ENCODE data around the gene BICDL1. TPM values are rescaled to one million over a fixed set of nuclear protein-coding genes. Genes with fewer than 3 reads are reported as not detected.

Gene BICDL1
- total RNA-seq, 1 donor from 2014 or later: 130 TPM

- Mint-ChIP-seq H3K27ac (peak overlapping the region; percentile 57), H3K9me3 (no peaks in the 10 kb centered on the region)
These were observed 74.0 kb downstream of the BICDL1 start for GRCh38 chr12:120062976-120063579.

GRCh38 chr12:120064054-120064940, 75.3 kb downstream of the BICDL1 start:
- no peaks in the 10 kb centered on the region for H3K9me3 Mint-ChIP-seq
- H3K27me3 Mint-ChIP-seq (ENCODE audit: low read depth): no peaks in the 10 kb centered on the region
- no peak overlapping the region for H3K4me3 Mint-ChIP-seq (ENCODE audit: low read depth)
- H3K36me3 Mint-ChIP-seq (ENCODE audit: low read depth): peaks cover 77% of the 10 kb centered on the region
- intact Hi-C loops (cut with micrococcal nuclease): no loop called here
- no peak for DNase-seq (ENCODE audit: low spot score)
- H3K4me1 Mint-ChIP-seq (ENCODE audit: low read depth): peaks cover 32% of the 10 kb centered on the region
- H3K27ac Mint-ChIP-seq: no peak overlapping the region

More at GRCh38 chr12:120062976-120063579, 74.0 kb downstream of the BICDL1 start:
- Mint-ChIP-seq H3K4me3 (ENCODE audit: low read depth) (no peak overlapping the region), H3K27me3 (ENCODE audit: low read depth) (no peaks in the 10 kb centered on the region), H3K4me1 (ENCODE audit: low read depth) (peaks cover 29% of the 10 kb centered on the region), H3K36me3 (ENCODE audit: low read depth) (peaks cover 69% of the 10 kb centered on the region)
- intact Hi-C loops (cut with micrococcal nuclease): no loop called here
- DNase-seq (ENCODE audit: low spot score): no peak

- H3K27me3 Mint-ChIP-seq (ENCODE audit: low read depth): no peaks in the 10 kb centered on the region
- H3K9me3 Mint-ChIP-seq: no peaks in the 10 kb centered on the region
- DNase-seq (ENCODE audit: low spot score): no peak
- no peak overlapping the region for H3K27ac Mint-ChIP-seq
- intact Hi-C loops (cut with micrococcal nuclease): no loop called here
- H3K4me3 Mint-ChIP-seq (ENCODE audit: low read depth): no peak overlapping the region
- peaks cover 76% of the 10 kb centered on the region for H3K36me3 Mint-ChIP-seq (ENCODE audit: low read depth)
- peaks cover 26% of the 10 kb centered on the region for H3K4me1 Mint-ChIP-seq (ENCODE audit: low read depth)
These were observed 76.4 kb downstream of the BICDL1 start for GRCh38 chr12:120065472-120065871.

- no peak for DNase-seq (ENCODE audit: low spot score)
- H3K9me3 Mint-ChIP-seq: no peaks in the 10 kb centered on the region
- no peak overlapping the region for H3K4me3 Mint-ChIP-seq (ENCODE audit: low read depth)
- intact Hi-C loops (cut with micrococcal nuclease): no loop called here
- H3K27me3 Mint-ChIP-seq (ENCODE audit: low read depth): no peaks in the 10 kb centered on the region
- H3K4me1 Mint-ChIP-seq (ENCODE audit: low read depth): peaks cover 21% of the 10 kb centered on the region
- no peak overlapping the region for H3K27ac Mint-ChIP-seq
- H3K36me3 Mint-ChIP-seq (ENCODE audit: low read depth): peaks cover 70% of the 10 kb centered on the region
These were observed 77.3 kb downstream of the BICDL1 start for GRCh38 chr12:120066341-120066740.

- peaks cover 16% of the 10 kb centered on the region for H3K4me1 Mint-ChIP-seq (ENCODE audit: low read depth)
- H3K9me3 Mint-ChIP-seq: no peaks in the 10 kb centered on the region
- no peak overlapping the region for H3K4me3 Mint-ChIP-seq (ENCODE audit: low read depth)
- H3K27me3 Mint-ChIP-seq (ENCODE audit: low read depth): no peaks in the 10 kb centered on the region
- H3K27ac Mint-ChIP-seq: no peak overlapping the region
- H3K36me3 Mint-ChIP-seq (ENCODE audit: low read depth): peaks cover 70% of the 10 kb centered on the region
- DNase-seq (ENCODE audit: low spot score): no peak
- intact Hi-C loops (cut with micrococcal nuclease): no loop called here
These were observed 78.2 kb downstream of the BICDL1 start for GRCh38 chr12:120067084-120067869.

- H3K36me3 Mint-ChIP-seq (ENCODE audit: low read depth): peaks cover 70% of the 10 kb centered on the region
- peaks cover 12% of the 10 kb centered on the region for H3K4me1 Mint-ChIP-seq (ENCODE audit: low read depth)
- no peaks in the 10 kb centered on the region for H3K27me3 Mint-ChIP-seq (ENCODE audit: low read depth)
- no peaks in the 10 kb centered on the region for H3K9me3 Mint-ChIP-seq
- no peak for DNase-seq (ENCODE audit: low spot score)
- peak overlapping the region; percentile 11 for H3K27ac Mint-ChIP-seq
- no peak overlapping the region for H3K4me3 Mint-ChIP-seq (ENCODE audit: low read depth)
- intact Hi-C loops (cut with micrococcal nuclease): no loop called here
These were observed 78.9 kb downstream of the BICDL1 start for GRCh38 chr12:120067901-120068300.

GRCh38 chr12:120069278-120069677, 80.2 kb downstream of the BICDL1 start:
- Mint-ChIP-seq H3K36me3 (ENCODE audit: low read depth) (peaks cover 76% of the 10 kb centered on the region), H3K27ac (no peak overlapping the region), H3K9me3 (no peaks in the 10 kb centered on the region), H3K27me3 (ENCODE audit: low read depth) (no peaks in the 10 kb centered on the region), H3K4me1 (ENCODE audit: low read depth) (peaks cover 13% of the 10 kb centered on the region), H3K4me3 (ENCODE audit: low read depth) (no peak overlapping the region)
- intact Hi-C loops (cut with micrococcal nuclease): no loop called here
- no peak for DNase-seq (ENCODE audit: low spot score)

- H3K27ac Mint-ChIP-seq: no peak overlapping the region
- peaks cover 20% of the 10 kb centered on the region for H3K4me1 Mint-ChIP-seq (ENCODE audit: low read depth)
- intact Hi-C loops (cut with micrococcal nuclease): no loop called here
- H3K27me3 Mint-ChIP-seq (ENCODE audit: low read depth): no peaks in the 10 kb centered on the region
- no peak for DNase-seq (ENCODE audit: low spot score)
- no peak overlapping the region for H3K4me3 Mint-ChIP-seq (ENCODE audit: low read depth)
- H3K9me3 Mint-ChIP-seq: no peaks in the 10 kb centered on the region
- H3K36me3 Mint-ChIP-seq (ENCODE audit: low read depth): peaks cover 79% of the 10 kb centered on the region
These were observed 82.5 kb downstream of the BICDL1 start for GRCh38 chr12:120071493-120072020.

GRCh38 chr12:120072472-120073249, 83.6 kb downstream of the BICDL1 start:
- H3K27ac Mint-ChIP-seq: no peak overlapping the region

GRCh38 chr12:120075034-120075616, 86.1 kb downstream of the BICDL1 start:
- peak overlapping the region; percentile 7 for H3K4me3 Mint-ChIP-seq (ENCODE audit: low read depth)

More at GRCh38 chr12:120072472-120073249, 83.6 kb downstream of the BICDL1 start:
- no peaks in the 10 kb centered on the region for H3K27me3 Mint-ChIP-seq (ENCODE audit: low read depth)
- peaks cover 18% of the 10 kb centered on the region for H3K4me1 Mint-ChIP-seq (ENCODE audit: low read depth)
- no peak overlapping the region for H3K4me3 Mint-ChIP-seq (ENCODE audit: low read depth)
- H3K9me3 Mint-ChIP-seq: no peaks in the 10 kb centered on the region
- DNase-seq (ENCODE audit: low spot score): no peak
- intact Hi-C loops (cut with micrococcal nuclease): no loop called here
- peaks cover 79% of the 10 kb centered on the region for H3K36me3 Mint-ChIP-seq (ENCODE audit: low read depth)

GRCh38 chr12:120076651-120077050, 87.6 kb downstream of the BICDL1 start:
- peaks cover 21% of the 10 kb centered on the region for H3K4me1 Mint-ChIP-seq (ENCODE audit: low read depth)
- H3K27ac Mint-ChIP-seq: no peak overlapping the region
- no peak overlapping the region for H3K4me3 Mint-ChIP-seq (ENCODE audit: low read depth)
- no peaks in the 10 kb centered on the region for H3K9me3 Mint-ChIP-seq
- H3K36me3 Mint-ChIP-seq (ENCODE audit: low read depth): peaks cover 86% of the 10 kb centered on the region
- no peaks in the 10 kb centered on the region for H3K27me3 Mint-ChIP-seq (ENCODE audit: low read depth)
- no peak for DNase-seq (ENCODE audit: low spot score)
- intact Hi-C loops (cut with micrococcal nuclease): no loop called here

More at GRCh38 chr12:120075034-120075616, 86.1 kb downstream of the BICDL1 start:
- no peak for DNase-seq (ENCODE audit: low spot score)
- H3K27ac Mint-ChIP-seq: peak overlapping the region; percentile 82
- no peaks in the 10 kb centered on the region for H3K9me3 Mint-ChIP-seq
- peaks cover 77% of the 10 kb centered on the region for H3K36me3 Mint-ChIP-seq (ENCODE audit: low read depth)
- H3K27me3 Mint-ChIP-seq (ENCODE audit: low read depth): no peaks in the 10 kb centered on the region
- intact Hi-C loops (cut with micrococcal nuclease): no loop called here
- peaks cover 19% of the 10 kb centered on the region for H3K4me1 Mint-ChIP-seq (ENCODE audit: low read depth)

GRCh38 chr12:120077260-120077659, 88.2 kb downstream of the BICDL1 start:
- Mint-ChIP-seq H3K9me3 (no peaks in the 10 kb centered on the region), H3K27ac (no peak overlapping the region), H3K36me3 (ENCODE audit: low read depth) (peaks cover 86% of the 10 kb centered on the region), H3K27me3 (ENCODE audit: low read depth) (no peaks in the 10 kb centered on the region), H3K4me3 (ENCODE audit: low read depth) (no peak overlapping the region), H3K4me1 (ENCODE audit: low read depth) (peaks cover 22% of the 10 kb centered on the region)
- intact Hi-C loops (cut with micrococcal nuclease): no loop called here
- DNase-seq (ENCODE audit: low spot score): no peak

All from activated T-helper 2 cell treated with anti-CD3 and anti-CD28 coated beads, Interferon-gamma antibody, Interleukin-2, Interleukin-4, amounts not matched to agents 10 μg/mL and 5 μg/mL and 100 μg/mL, durations not matched to agents 14 hours and 24 hours and 36 hours (primary cell).